Activated naive CD4-positive, alpha-beta T cell treated with anti-CD3 and anti-CD28 coated beads, Interleukin-2, amount 50 U/mL, for 24 hours (primary cell): ENCODE results near the gene HMCN2.
"Not testable (repeated sequence)": the region's sequence is repeated elsewhere in the genome, so short reads cannot be mapped to it uniquely, and the experiment has no call there.

Experiments
- H3K27ac Mint-ChIP-seq: one replicate; pipeline ENCODE4 v1.8.0; 2021; ENCODE audit warnings: mild to moderate bottlenecking, mixed read lengths
- H3K27me3 Mint-ChIP-seq: one replicate; pipeline ENCODE4 v1.8.0; 2021; ENCODE audit warnings: mixed read lengths
- H3K36me3 Mint-ChIP-seq: one replicate; pipeline ENCODE4 v1.8.0; 2021; ENCODE audit warnings: mixed read lengths
- H3K4me1 Mint-ChIP-seq: one replicate; pipeline ENCODE4 v1.8.0; 2021; ENCODE audit warnings: mixed read lengths
- H3K4me3 Mint-ChIP-seq: one replicate; pipeline ENCODE4 v1.8.0; 2021; ENCODE audit warnings: mild to moderate bottlenecking, mixed read lengths
- H3K9me3 Mint-ChIP-seq: one replicate; pipeline ENCODE4 v1.8.0; 2021; ENCODE audit warnings: mixed read lengths

Gene HMCN2

GRCh38 chr9:130254747-130255630 lies 10.6 kb upstream of the HMCN2 start:
- no peak overlapping the region for H3K27ac Mint-ChIP-seq
- peaks cover 2% of the 10 kb centered on the region for H3K27me3 Mint-ChIP-seq
- H3K4me1 Mint-ChIP-seq, result no peaks in the 10 kb centered on the region
- no peaks in the 10 kb centered on the region for H3K36me3 Mint-ChIP-seq
- no peaks in the 10 kb centered on the region for H3K9me3 Mint-ChIP-seq
- H3K4me3 Mint-ChIP-seq, result no peak overlapping the region

- H3K36me3 Mint-ChIP-seq, result no peaks in the 10 kb centered on the region
- H3K9me3 Mint-ChIP-seq, result no peaks in the 10 kb centered on the region
- no peak overlapping the region for H3K4me3 Mint-ChIP-seq
- peaks cover 7% of the 10 kb centered on the region for H3K27me3 Mint-ChIP-seq
- H3K4me1 Mint-ChIP-seq, result no peaks in the 10 kb centered on the region
- H3K27ac Mint-ChIP-seq, result no peak overlapping the region
Observed at GRCh38 chr9:130255631-130256134, 9.9 kb upstream of the HMCN2 start.

- Mint-ChIP-seq H3K27ac (no peak overlapping the region), H3K9me3 (no peaks in the 10 kb centered on the region), H3K4me1 (no peaks in the 10 kb centered on the region), H3K36me3 (no peaks in the 10 kb centered on the region), H3K4me3 (no peak overlapping the region), H3K27me3 (peaks cover 7% of the 10 kb centered on the region)
Observed at GRCh38 chr9:130256644-130257043, 8.9 kb upstream of the HMCN2 start.

- H3K4me3 Mint-ChIP-seq, H3K27ac Mint-ChIP-seq, H3K36me3 Mint-ChIP-seq, H3K9me3 Mint-ChIP-seq, H3K4me1 Mint-ChIP-seq, H3K27me3 Mint-ChIP-seq: not testable (repeated sequence)
Observed at GRCh38 chr9:130258137-130258536, 7.4 kb upstream of the HMCN2 start.

- H3K27me3 Mint-ChIP-seq, result peaks cover 14% of the 10 kb centered on the region
- no peaks in the 10 kb centered on the region for H3K9me3 Mint-ChIP-seq
- H3K36me3 Mint-ChIP-seq, result no peaks in the 10 kb centered on the region
- no peak overlapping the region for H3K27ac Mint-ChIP-seq
- no peak overlapping the region for H3K4me3 Mint-ChIP-seq
- H3K4me1 Mint-ChIP-seq, result no peaks in the 10 kb centered on the region
Observed at GRCh38 chr9:130259044-130259443, 6.5 kb upstream of the HMCN2 start.

- Mint-ChIP-seq H3K4me1 (peaks cover under 1% of the 10 kb centered on the region), H3K9me3 (no peaks in the 10 kb centered on the region), H3K4me3 (no peak overlapping the region), H3K27ac (no peak overlapping the region), H3K36me3 (no peaks in the 10 kb centered on the region), H3K27me3 (peaks cover 23% of the 10 kb centered on the region)
Observed at GRCh38 chr9:130260816-130261765, 4.5 kb upstream of the HMCN2 start.

GRCh38 chr9:130262061-130262745 lies 3.4 kb upstream of the HMCN2 start:
- Mint-ChIP-seq H3K4me1 (peaks cover 9% of the 10 kb centered on the region), H3K27me3 (peaks cover 30% of the 10 kb centered on the region), H3K36me3 (no peaks in the 10 kb centered on the region), H3K27ac (no peak overlapping the region), H3K9me3 (no peaks in the 10 kb centered on the region), H3K4me3 (no peak overlapping the region)

- peaks cover 36% of the 10 kb centered on the region for H3K27me3 Mint-ChIP-seq
- no peaks in the 10 kb centered on the region for H3K36me3 Mint-ChIP-seq
- H3K9me3 Mint-ChIP-seq, result no peaks in the 10 kb centered on the region
- peaks cover 9% of the 10 kb centered on the region for H3K4me1 Mint-ChIP-seq
- no peak overlapping the region for H3K4me3 Mint-ChIP-seq
- no peak overlapping the region for H3K27ac Mint-ChIP-seq
Observed at GRCh38 chr9:130262771-130263170, 2.8 kb upstream of the HMCN2 start.

GRCh38 chr9:130263601-130264413 lies 1.8 kb upstream of the HMCN2 start:
- Mint-ChIP-seq H3K27ac (no peak overlapping the region), H3K27me3 (peaks cover 43% of the 10 kb centered on the region), H3K4me3 (no peak overlapping the region), H3K36me3 (no peaks in the 10 kb centered on the region), H3K9me3 (no peaks in the 10 kb centered on the region), H3K4me1 (peaks cover 9% of the 10 kb centered on the region)

GRCh38 chr9:130264414-130265350 lies 878 bp upstream of the HMCN2 start:
- Mint-ChIP-seq H3K4me3 (no peak overlapping the region), H3K27ac (no peak overlapping the region), H3K4me1 (peaks cover 9% of the 10 kb centered on the region), H3K9me3 (no peaks in the 10 kb centered on the region), H3K27me3 (peaks cover 43% of the 10 kb centered on the region), H3K36me3 (no peaks in the 10 kb centered on the region)

- H3K4me3 Mint-ChIP-seq, result no peak overlapping the region
Observed at GRCh38 chr9:130266236-130267098, 907 bp downstream of the HMCN2 start.

GRCh38 chr9:130267930-130268329 lies 2.4 kb downstream of the HMCN2 start:
- Mint-ChIP-seq H3K4me3 (no peak overlapping the region), H3K4me1 (peaks cover 9% of the 10 kb centered on the region), H3K27me3 (peaks cover 45% of the 10 kb centered on the region), H3K9me3 (no peaks in the 10 kb centered on the region), H3K27ac (no peak overlapping the region), H3K36me3 (no peaks in the 10 kb centered on the region)

More at GRCh38 chr9:130266236-130267098, 907 bp downstream of the HMCN2 start:
- H3K27ac Mint-ChIP-seq, result no peak overlapping the region
- H3K36me3 Mint-ChIP-seq, result no peaks in the 10 kb centered on the region
- peaks cover 9% of the 10 kb centered on the region for H3K4me1 Mint-ChIP-seq
- H3K9me3 Mint-ChIP-seq, result no peaks in the 10 kb centered on the region
- H3K27me3 Mint-ChIP-seq, result peaks cover 42% of the 10 kb centered on the region
